ENCODE results near the gene CPEB4. TPM values are rescaled to one million over a fixed set of nuclear protein-coding genes. Genes with fewer than 3 reads are reported as not detected.

The CPEB4 gene
- polyA plus RNA-seq, 1 experiment, result 21.3 TPM

GRCh38 chr5:173850659-173851058, 37.5 kb upstream of the CPEB4 start:
- Histone ChIP-seq H3K9me3 (ENCODE audit: control insufficient read depth, insufficient read depth, low read length) (peaks cover 7% of the 10 kb centered on the region; the same call in 1 of the 2 replicates), H3K4me3 (ENCODE audit: low read depth, low read length) (no peak overlapping the region)
- CTCF ChIA-PET, result no interaction called here

DNA sequence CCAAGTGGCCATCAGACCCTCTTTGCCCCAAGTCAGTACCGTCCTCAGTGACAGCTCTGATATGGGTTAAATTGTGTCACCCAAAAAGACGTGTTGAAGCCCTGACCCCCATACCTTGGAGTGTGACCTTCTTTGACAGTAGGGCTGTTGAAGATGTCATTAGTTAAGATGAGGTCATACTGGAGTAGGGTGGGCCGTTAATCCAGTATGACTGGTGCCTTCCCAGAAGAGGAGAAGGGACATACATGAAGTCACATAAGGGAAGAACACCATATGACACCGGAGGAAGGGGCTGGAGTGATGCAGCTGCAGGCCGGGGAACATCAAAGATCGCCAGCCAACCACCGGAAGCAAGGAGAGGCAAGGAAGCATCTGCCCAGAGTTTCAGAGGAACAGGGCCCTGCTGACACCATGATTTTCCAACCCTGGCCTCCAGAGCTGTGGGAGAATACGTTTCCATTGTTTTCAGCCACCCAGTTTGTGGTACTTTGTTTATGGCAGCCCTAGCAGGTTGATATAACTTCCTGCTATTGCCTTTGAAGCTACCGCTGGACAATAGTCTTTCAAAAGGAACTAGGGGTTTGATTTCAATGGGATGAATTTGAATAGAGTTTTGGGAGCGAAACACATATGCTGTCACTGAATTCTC, 36.4 kb upstream of the CPEB4 start:
- CTCF ChIA-PET, result no interaction called here
- no peak overlapping the region for H3K4me3 ChIP-seq (ENCODE audit: low read depth, low read length)
- POLR2A ChIA-PET, result no interaction called here
- H3K27me3 ChIP-seq (ENCODE audit: control insufficient read depth, insufficient read depth, low read length), result no peaks in the 10 kb centered on the region
- no peak overlapping the region for H3K27ac ChIP-seq (ENCODE audit: low read depth, low read length)
- DNase-seq (ENCODE audit: low read depth, low spot score), result no peak
- no peak for TF ChIP-seq CTCF (IDR thresholded peaks at IDR 0.05; ENCODE audit: low read depth, low read length)
- H3K9me3 ChIP-seq (ENCODE audit: control insufficient read depth, insufficient read depth, low read length), result peaks cover 7% of the 10 kb centered on the region; the same call in 1 of the 2 replicates

More at GRCh38 chr5:173850659-173851058, 37.5 kb upstream of the CPEB4 start:
- TF ChIP-seq CTCF (IDR thresholded peaks at IDR 0.05; ENCODE audit: low read depth, low read length), result no peak
- Histone ChIP-seq H3K27ac (ENCODE audit: low read depth, low read length) (no peak overlapping the region), H3K27me3 (ENCODE audit: control insufficient read depth, insufficient read depth, low read length) (no peaks in the 10 kb centered on the region)
- no peak for DNase-seq (ENCODE audit: low read depth, low spot score)
- POLR2A ChIA-PET, result no interaction called here

DNA sequence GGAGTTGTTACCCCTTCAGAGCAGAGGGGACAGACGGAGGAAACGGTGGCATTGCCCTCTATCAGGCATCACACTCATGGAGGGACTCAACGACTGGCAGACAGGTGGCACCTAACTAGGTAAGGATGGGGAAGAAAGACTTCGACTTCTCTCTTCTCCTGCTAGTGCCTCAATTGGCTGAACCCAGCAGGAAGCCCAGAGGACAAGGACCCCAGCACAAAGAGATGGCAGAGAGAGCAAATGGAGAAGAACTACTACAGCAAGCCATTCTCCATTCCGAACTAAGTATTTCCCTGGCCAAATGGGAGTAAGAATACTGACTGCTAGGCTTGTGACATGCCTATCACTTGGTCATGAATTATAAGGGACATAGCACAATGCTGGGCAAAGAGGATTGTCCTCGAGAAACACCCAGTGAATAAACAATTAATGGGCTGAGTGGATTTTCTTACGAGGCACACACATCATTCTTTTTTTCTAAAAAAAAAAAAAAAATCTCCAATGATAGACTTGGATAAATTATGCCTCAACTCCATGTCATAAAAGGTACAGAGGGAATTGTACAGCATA, 35.3 kb upstream of the CPEB4 start:
- TF ChIP-seq CTCF (IDR thresholded peaks at IDR 0.05; ENCODE audit: low read depth, low read length), result no peak
- no peaks in the 10 kb centered on the region for H3K27me3 ChIP-seq (ENCODE audit: control insufficient read depth, insufficient read depth, low read length)
- no peak overlapping the region for H3K4me3 ChIP-seq (ENCODE audit: low read depth, low read length)
- ChIA-PET CTCF (no interaction called here), POLR2A (no interaction called here)
- no peak for DNase-seq (ENCODE audit: low read depth, low spot score)
- peaks cover 3% of the 10 kb centered on the region; the same call in 1 of the 2 replicates for H3K9me3 ChIP-seq (ENCODE audit: control insufficient read depth, insufficient read depth, low read length)
- H3K27ac ChIP-seq (ENCODE audit: low read depth, low read length), result no peak overlapping the region

- CTCF ChIA-PET, result interaction anchor here (0.6 kb wide), 1 partner anchor 434 kb away, joined by 3 read pairs; no protein-coding TSS in a partner anchor
- Histone ChIP-seq H3K4me3 (ENCODE audit: low read depth, low read length) (no peak overlapping the region), H3K27ac (ENCODE audit: low read depth, low read length) (no peak overlapping the region), H3K27me3 (ENCODE audit: control insufficient read depth, insufficient read depth, low read length) (no peaks in the 10 kb centered on the region), H3K9me3 (ENCODE audit: control insufficient read depth, insufficient read depth, low read length) (peaks cover 3% of the 10 kb centered on the region; the same call in 1 of the 2 replicates)
- no peak for DNase-seq (ENCODE audit: low read depth, low spot score)
- POLR2A ChIA-PET, result no interaction called here
- no peak for TF ChIP-seq CTCF (IDR thresholded peaks at IDR 0.05; ENCODE audit: low read depth, low read length)
Measured at GRCh38 chr5:173853370-173854131, 34.6 kb upstream of the CPEB4 start.
